OCI-M2 (cell line): ENCODE results near the gene ROCK2.

Experiments used
- DNase-seq: peaks from one replicate; lab custom pipeline; 2025; ENCODE audit not compliant: unreplicated experiment; lab: John Stamatoyannopoulos, UW

The ROCK2 gene

DNA sequence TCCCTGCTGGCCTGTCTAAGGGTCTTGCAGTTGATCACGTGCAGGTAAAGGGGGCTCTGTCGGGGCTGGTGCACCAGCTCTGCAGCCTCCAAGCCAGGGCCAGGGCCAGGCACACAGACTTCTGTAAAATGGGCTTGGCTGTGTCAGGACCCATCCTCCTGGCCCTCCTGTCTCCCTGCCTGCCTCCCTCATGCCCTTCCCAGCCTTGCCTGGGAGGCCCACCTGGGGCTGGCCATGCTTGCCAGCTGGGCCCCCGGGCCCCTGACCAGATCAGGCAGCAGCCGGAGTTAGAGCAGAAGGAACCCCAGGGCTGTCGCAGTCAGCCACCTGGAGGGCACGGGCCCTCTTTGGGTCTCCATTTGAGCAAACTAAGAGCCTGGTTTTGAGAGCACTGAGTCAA, 187.1 kb downstream of the ROCK2 start:
- DNase-seq: no peak

DNA sequence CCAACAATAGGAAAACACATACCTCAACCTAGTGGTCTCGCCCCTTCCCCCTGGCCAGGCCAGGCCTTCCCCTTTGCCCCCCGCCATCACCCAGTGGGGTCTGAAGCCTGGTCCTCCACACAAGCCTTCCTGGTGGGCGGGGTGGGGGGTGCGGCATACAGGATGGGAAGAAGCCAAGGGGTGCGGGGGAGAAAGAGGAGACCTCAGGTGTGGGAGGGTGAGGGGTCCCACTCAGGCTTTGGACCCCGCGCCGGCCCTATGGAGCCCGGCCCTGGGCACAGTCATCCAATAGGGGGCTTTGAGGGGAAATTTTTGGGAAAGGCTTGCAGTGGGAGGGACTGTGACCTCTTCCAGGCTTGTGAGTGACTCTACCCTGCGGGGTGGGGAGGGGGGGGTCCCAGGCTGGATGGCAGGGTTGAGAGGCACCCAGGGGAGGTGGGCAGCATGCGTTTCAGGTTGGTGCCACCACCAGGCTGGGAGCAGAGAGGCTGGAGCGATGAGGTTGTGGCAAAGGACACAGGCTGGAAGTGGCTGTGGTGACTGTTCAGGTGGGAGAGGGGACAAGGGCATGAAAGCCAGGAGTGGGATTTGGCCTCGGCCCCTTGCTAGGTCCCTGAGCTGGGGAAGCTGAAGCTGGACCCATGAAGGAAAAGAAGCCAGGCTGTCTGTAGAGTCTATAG, 187.9 kb downstream of the ROCK2 start:
- DNase-seq: no peak

DNA sequence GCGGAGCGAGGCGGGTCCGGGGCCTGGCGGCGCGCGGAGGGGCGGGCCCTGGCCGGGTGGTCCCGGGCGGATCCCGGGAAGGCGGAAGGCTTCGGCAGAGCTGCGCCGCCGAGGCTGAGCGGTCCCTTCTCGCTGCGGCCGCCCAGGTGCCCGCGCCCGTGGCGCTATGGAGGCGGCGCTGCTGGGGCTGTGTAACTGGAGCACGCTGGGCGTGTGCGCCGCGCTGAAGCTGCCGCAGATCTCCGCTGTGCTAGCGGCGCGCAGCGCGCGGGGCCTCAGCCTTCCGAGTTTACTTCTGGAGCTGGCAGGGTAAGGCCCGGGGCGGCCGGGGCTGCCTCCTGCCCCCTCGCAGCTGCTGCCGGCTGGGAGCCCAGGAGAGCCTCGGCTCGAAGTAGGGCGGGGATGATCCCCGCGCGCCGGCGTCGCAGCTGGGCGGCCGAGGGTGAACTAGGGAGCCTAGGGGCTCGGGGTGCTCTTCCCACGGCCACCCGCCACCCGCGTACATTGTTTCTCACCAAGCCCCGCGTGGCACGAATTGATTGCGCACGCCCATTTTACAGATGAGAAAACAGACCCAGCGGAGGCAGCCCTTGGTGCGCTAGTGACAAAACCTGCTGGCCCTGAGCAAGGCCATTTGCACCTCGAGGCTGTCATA, 188.9 kb downstream of the ROCK2 start, which contains the start of gene SLC66A3:
Gene SLC66A3, plus strand, starts transcription at position 87 of the 655 bp plus-strand sequence. Its CDS starts 80 bp downstream, at position 167.
- DNase-seq: peak; percentile 32

DNA sequence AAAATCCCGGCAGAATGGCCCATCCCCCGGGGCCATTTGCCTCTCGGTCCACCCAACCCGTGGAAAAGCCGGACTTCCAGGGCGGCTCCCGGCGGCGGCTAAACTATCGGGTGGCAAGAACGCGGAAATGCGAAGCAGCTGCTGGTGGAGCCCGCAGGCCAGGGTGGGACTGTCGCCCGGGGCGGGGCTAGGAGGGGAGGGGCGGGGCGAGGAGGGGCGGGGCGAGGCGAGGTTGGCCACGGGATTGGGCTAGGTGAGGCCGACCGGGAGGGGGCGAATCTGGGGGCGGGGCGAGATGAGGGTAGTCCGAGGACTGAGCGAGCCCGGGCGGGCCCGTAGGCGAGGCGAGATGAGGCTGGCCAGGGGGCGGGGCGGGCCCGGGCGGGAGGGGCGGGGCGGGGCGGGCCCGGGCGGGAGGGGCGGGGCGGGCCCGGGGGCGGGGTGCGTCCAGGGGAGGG, 189.5 kb downstream of the ROCK2 start:
- DNase-seq: no peak

DNA sequence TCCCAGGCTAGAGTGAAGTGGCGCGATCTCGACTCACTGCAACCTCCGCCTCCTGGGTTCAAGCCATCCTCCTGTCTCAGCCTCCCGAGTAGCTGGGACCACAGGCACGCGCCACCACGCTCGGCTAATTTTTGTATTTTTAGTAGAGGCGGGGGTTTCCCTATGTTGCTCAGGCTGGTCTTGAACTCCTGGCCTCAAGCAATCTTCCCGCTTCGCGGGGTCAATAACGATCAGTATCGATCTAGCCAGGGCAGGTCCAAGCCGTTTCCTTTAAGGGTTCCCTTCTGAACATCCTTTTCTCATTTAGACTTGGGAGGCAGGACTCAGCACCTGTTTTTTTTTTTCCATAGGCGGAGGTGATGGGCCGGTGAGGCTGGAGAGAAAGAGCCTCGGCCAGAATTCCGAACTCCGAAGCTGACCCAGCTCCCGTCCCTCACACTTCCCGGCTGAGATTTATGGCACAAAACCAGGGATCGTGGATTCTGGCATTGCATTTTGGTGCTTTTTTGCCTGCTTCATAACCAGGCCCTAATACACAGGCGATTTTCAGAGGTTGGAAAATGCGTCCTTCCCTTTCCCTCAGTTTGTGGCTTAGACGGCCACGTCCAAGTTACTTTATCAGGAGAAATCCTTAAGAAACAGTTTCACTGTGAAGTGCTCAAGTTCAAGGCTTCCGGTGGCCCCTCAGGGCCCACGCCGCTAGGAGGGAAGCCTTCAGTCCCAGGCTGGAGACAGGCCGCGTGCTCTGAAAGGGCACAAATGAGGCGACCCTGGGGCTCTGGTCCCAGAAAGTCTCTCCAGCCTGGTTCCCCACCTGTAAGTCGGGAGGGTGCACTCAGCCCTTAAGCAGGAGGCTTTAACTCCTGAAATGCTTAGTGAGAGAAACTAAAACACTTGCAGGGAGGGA, 190.2 kb downstream of the ROCK2 start:
- no peak for DNase-seq

DNA sequence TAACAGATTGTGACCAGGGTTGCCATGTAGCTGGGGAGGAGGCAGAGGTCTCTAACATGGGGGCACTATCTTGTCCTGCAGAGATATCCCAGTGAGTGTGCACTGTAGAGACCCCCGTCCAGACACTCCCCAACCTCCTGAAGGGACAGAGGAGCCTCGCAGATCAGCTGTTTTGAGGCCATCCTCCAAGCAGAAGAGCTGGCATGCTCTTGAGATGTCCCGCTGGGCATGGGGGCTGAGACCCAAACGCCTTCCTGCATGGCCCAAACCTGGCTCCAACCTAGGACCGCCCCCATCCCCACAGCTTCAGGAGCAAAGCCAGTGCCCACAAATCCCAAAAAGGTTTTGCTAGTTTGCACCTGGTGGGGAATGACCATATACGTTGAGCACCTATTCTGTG, 191.8 kb downstream of the ROCK2 start:
- DNase-seq: no peak

DNA sequence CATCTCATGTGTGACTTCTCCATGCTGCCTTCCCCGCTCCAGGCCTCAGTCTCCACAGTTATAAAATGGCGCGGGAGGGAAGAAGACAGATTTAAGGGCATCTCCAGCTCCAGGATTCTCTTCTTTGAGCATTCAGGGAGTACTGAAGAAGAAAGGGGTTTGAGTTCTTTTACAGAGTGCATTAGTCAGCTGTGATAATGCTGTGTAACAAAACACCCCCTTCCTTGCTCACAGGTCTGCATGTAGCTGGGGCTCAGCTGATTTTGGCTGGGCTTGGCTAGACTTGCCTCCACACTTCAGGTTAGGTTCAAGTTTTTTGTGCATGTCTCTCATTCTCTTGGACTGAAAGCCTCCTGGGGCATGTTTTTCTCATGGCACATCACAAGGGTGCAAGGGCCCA, 197.2 kb downstream of the ROCK2 start:
- no peak for DNase-seq

DNA sequence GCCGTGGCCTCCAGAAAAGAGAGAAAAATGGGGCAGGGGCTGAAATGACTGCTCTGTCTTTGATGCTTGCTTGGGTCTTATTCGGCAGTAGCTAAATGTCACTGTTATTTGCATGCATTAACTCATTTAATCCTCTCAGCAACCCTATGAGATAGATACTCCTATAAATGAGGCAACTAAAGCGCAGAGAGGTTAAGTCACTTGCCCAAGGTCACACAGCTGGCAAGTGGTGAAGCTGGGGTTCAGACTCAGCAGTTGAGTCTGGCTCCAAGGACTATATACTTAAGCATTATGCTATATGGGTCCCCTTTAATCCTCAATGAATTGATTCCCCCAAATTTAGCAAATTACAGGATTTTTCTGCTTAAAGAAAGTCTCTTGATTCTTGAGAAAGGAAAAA, 198.4 kb downstream of the ROCK2 start:
- DNase-seq: no peak

DNA sequence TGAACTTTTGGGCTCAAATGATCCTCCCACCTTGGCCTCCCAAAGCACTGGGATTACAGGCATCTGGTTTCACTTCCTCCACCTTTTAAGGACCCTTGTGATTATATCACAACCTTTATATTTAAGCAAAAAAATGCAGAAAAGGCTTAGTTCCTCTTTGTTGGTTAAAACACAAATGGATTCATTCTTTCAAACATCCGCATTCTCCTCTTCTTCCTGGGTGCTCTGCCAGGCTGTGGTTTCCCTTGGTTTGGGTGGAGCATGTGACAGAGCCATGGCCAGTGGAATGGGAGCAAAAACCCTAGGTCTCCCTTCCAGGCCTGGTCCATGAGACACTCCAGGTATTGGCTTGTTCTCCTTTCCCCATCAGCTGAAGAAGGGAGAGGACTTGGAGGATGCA, 199.1 kb downstream of the ROCK2 start:
- no peak for DNase-seq

DNA sequence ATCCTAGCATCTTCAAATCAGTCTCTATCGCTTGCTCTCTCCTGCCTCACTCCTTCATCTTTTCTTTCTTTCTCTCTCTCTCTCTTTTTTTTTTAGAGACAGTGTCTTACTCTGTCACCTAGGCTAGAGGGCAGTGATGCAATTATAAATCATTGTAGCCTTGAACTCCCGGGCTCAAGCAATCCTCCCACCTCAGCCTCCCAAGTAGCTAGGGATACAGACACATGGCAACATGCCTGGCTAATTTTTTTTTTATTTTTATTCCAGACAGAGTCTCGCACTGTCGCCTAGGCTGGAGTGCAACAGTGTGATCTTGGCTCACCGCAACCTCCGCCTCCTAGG, 199.7 kb downstream of the ROCK2 start:
- DNase-seq: no peak

DNA sequence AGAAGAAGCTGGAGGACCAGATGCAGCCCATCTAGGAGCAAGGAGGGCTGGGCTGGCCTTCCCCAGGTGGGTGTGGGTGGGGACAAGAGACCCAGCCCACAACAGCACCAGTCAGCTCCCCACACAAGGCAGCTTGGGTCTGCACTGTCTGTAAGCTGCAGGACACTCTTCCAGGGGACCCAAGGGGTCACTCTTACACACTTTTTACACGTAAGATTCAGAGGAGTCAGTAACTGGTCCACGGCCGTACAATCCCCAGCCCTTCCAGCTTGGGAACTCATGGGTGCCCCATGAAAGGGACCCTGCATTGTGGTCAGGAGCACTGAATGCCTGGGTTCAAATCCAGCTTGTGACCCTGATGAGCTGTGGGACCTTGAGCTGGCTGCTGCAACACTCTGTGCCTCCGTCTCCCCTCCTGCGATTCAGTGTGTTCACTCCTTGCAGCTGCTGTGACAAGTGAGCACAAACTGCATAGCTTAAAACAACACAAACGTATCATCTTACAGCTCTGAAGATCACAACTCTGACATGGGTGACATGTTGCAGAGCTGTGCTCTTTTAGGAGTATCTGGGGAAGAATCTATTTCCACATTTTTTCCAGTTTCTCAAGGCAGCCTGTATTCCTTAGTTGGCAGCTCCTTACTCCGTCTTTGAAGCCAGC, 200.2 kb downstream of the ROCK2 start:
- DNase-seq: no peak

DNA sequence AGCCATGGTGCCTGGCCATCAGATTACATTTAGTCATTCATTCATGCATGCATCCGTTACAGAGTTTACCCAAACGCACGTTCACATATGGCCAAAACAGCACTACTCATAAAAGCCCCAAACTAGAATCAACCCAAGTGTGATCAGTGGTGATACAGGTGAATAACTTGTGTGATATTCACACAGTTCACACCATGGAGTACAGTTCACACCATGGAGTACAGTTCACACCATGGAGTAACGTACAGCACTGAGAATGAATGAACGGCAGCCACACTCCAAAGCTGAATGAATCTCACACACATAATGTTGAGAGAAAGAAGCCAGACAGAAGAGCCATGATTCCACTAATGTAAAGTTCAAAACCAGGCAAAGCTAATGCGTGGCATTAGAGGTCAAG, 201.4 kb downstream of the ROCK2 start:
- no peak for DNase-seq

DNA sequence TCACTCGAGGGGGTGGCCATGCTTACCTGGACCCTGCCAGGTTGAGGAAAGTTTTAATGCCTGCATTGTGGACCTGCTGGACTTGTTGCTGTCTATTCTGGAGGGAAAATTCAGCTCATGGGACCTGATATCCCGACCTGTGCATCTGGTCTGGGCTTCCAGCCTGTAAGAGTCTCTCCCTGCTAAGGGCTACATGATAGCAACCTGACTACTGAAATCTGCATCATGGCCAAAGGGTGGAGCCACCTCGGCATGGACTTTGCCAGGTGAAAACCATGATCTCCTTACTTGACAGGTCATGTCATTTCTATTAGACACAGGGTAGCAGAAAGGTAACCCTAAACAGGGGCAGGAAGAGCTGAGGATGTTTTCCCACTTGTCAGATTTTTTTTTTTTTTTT, 202.1 kb downstream of the ROCK2 start:
- DNase-seq: no peak

DNA sequence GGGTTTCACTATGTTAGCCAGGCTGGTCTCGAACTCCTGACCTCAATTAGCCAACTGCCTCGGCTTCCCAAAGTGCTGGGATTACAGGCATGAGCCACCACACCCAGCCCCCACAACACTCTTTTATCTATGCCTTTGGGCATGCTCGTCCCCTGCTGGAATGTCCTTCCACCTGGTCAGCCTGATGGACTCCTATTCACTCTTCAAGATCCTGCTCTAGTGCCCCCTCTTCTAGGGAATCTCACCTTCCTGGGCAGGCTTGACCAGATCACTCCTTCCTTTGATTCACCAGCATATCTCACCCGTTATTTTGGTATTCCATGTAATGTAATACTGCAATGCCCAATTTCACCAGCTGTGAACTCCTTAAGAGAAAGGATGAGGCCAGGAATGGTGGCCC, 203.1 kb downstream of the ROCK2 start:
- no peak for DNase-seq

DNA sequence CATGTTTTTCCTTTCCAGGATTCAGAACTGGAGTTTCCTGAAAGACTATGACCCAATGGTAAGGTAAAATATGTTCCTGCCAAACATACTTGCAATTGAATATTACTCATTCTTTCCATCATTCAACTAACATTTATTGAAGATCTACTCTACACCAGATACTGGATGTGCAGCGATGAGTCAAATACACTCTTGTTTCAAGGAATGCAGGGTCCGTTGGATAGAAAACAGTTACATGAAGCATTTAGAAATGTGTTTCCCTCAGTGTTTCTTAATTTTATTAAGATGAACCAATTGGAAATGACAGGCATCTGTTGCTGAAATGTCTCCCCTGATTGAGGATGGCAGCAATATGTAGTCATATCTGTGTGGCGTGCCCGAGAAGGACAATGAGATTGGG, 203.9 kb downstream of the ROCK2 start:
- no peak for DNase-seq

DNA sequence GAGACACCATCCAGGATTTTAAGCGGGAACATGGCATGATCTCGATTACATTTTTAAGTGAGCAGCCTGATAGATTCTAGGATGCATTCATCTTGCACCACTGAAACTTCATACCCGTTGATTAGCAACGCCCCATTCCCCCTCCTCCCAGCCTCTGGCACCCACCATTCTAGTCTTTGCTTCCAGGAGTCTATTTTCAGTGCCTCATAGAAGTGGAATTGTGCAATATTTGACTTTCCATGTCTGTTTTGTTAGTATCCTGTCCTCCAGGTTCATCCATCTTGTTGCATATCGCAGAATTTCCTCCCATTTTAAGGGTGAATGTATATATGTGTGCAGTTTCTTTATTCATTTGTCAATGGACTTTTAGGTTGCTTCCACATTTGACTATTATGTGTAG, 210.1 kb downstream of the ROCK2 start:
- DNase-seq: no peak

DNA sequence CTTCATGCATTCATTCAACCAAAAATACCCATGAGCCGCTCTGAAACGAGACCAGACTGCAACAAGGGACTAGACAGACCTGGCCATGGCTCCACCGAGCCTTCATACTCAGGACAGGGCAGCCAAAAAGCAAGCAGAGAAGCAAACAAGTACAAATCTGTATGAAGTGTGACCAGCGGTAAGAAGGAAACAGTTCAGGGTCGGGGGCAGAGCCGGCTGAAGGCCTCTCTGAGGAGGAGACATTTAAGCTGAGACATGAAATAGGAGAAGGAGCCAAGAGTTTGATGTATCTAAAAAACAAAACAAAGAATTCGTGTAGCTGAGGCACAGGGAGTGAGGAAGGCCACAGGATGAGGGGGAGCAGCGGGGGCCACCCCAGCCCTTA, 210.5 kb downstream of the ROCK2 start:
- DNase-seq: no peak

DNA sequence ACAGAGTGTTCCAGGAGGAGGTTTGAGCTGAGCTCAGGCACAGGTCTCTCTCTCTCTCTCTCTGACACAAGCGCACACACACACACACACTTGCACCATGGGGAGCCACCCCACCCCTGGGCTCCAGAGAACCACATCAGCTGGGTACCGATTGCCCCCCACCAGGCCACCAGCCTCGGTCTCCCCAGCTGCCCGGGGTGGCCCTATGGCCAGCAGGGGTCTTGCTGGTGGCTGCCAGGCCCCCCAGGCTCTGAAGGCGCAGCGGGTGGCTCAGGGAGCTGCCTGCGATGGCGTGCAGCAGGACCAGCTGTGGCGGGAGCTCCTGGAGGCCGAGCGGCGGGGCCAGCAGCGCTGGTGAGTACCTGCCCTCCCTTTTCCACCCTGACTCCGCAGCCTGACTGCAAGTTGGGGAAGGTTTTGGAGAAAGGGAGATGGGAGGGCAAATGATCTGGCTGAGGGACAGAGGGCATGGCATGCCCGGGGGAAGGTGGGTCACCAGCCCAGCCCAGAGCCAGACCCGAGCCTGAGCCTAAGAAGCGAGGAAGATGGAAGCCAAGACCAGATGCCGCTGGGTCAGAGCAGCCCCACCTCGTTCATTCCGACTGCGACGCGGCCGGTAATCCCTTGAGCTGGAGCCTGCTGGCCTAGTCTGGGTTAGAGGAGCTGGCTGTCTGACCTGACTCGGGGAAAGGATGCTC, 211.0 kb downstream of the ROCK2 start:
- DNase-seq: no peak

DNA sequence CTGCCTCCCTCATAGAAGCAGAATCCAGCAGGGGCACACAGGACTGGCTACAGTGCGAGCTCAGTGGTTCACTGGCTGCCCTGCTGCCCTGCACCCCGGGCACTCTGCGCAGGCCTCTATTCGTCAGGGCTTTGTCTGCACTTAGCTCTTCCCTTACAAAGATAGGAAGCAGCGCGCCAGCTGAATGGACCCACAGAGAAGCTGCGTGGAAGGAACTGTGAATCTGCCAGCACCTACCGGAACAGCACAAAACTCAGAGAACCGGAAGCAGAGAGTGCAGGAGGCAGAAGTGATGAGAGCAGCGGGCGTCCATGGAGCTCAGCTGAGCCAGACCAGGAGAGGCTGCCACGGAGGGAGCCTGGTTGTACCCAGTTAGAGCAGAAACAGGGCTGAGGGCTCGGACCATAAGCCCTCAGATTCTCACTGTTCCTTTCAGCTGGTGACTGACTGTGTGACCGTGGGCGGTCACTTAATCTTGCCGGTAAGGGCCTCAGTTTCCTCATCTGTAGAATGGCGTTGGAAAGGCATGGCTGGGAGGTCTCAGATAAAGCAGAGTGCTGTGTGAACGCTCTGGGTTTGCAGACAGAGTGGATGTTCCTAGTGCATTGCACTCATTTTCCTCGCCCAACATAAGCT, 212.3 kb downstream of the ROCK2 start:
- DNase-seq: no peak

DNA sequence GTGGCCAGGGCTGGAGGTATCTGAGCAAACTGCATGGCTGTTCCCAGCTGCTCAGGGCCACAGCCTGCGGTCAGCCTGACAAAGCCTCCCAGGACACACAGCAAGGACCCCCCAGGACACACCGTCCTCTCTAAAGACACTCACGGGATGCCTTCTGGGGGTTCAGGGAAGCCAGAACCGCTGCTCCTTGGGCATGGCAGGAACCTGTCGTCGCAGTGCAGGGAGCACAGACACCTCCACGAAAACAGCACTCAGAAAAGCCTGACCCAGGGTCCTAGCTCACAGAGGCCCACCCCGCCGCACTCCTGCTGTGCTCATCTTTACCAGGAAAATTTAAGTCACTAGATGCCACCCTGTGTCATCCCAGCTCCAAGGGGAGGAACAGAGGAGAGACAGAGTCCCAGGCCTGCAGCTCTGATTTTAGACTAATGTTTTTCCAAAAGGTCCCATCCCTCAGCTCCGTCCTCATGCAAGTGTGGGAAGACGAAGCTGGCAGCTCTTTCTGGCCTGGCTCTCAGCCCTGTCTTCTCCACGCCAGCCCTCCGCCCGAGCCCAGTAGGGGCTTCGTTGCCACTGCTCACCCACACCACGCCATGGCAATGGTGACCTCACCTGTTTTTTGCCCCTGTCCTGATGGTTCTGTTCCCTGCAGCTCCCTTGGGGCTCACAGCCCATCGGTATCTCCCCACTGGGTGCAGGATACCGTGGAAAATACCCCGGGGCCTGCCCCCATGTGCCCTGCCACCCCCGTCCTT, 213.1 kb downstream of the ROCK2 start:
- DNase-seq: no peak
